ENCODE data around the gene KCNH5.

The KCNH5 gene

GRCh38 chr14:63045234-63045611, at the start of gene KCNH5:
KCNH5 (minus strand) TSS chr14:63045458; CDS start chr14:63045186, 272 bp downstream.
- no peak within 1 kb of the TSS for H3K27ac ChIP-seq
- peak within 1 kb of the TSS in 4 of 7 experiments; percentile 1 to 35 (median 22) for H3K4me3 ChIP-seq

DNA sequence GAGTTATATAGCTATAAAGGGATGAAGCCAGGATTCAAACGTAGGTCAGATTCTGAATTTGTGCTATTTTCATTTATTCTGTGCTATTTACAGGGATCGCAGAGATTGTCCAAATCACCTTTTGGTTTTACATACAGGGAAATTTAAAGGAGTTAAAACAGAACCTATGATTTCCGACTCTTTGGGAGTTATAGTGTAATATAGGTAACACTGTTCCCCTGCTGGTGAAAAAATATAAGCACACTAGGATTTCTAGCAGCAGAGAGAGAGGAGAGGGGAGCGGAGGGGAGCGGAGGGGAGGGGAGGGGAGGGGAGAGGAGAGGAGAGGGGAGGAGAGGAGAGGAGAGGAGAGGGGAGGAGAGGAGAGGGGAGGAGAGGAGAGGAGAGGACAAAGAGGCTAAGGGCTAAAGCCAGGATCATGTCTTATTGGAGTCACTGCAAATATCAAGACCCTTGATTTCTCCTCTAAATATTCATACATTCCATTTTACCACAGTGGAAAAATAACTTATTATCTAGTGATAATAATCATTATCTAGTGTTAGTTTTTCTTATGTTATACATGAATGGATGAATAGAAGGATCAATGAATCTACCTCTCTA, 46.2 kb upstream of the KCNH5 start:
- no peak overlapping the region for H3K4me3 ChIP-seq
- no peak overlapping the region for H3K27ac ChIP-seq

GRCh38 chr14:63088865-63089264, 43.6 kb upstream of the KCNH5 start:
- Histone ChIP-seq H3K4me3 (no peak overlapping the region), H3K27ac (no peak overlapping the region)

- Histone ChIP-seq H3K27ac (no peak overlapping the region), H3K4me3 (no peak overlapping the region)
These were observed 33.3 kb upstream of the KCNH5 start for GRCh38 chr14:63078569-63078968.

DNA sequence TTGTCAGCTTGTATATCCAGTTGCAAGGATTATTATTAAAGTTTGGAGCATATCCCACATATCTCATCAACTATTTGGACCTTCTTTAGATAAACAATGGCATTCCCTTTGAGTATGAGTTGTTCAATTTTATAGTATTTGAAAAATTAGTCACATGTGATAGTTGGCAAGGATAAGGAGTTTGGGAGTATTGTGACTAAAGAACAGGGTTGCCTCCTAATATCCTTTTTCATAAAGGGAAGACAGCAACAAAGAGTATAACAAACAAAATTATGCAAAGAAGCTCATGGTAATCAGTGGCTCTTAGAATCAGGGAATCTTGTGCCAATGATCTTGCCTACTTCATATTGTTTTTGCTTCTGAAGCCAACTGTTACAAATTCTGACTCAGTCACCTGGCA, 31.2 kb upstream of the KCNH5 start:
- no peak overlapping the region for H3K27ac ChIP-seq
- no peak overlapping the region for H3K4me3 ChIP-seq

DNA sequence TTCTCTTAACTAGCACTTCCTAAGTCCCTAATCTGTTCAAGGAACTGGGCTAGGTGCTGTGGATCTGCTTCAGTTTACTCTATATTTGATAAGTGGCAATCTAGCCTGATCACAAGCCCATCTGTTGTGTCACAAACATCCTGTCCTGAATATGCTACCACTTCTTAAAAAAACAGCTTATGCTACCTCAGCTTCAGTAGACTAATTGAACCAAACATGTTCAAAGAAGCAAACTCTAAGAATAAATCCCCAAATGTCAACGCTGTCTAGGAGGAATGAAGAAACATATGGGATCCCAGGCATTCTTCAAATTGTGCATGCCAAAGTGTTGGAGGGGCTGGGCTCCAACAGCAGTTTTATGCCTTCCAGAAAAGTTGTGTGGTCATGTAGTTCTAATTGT, 10.4 kb upstream of the KCNH5 start:
- H3K27ac ChIP-seq, result no peak overlapping the region
- H3K4me3 ChIP-seq, result no peak overlapping the region

- Histone ChIP-seq H3K4me3 (no peak overlapping the region), H3K27ac (no peak overlapping the region)
These were observed 6.7 kb upstream of the KCNH5 start for GRCh38 chr14:63051992-63052391.

GRCh38 chr14:63051301-63051700, 6.0 kb upstream of the KCNH5 start:
- Histone ChIP-seq H3K27ac (no peak overlapping the region), H3K4me3 (no peak overlapping the region)

GRCh38 chr14:63050694-63051093, 5.4 kb upstream of the KCNH5 start:
- Histone ChIP-seq H3K4me3 (no peak overlapping the region), H3K27ac (no peak overlapping the region)

DNA sequence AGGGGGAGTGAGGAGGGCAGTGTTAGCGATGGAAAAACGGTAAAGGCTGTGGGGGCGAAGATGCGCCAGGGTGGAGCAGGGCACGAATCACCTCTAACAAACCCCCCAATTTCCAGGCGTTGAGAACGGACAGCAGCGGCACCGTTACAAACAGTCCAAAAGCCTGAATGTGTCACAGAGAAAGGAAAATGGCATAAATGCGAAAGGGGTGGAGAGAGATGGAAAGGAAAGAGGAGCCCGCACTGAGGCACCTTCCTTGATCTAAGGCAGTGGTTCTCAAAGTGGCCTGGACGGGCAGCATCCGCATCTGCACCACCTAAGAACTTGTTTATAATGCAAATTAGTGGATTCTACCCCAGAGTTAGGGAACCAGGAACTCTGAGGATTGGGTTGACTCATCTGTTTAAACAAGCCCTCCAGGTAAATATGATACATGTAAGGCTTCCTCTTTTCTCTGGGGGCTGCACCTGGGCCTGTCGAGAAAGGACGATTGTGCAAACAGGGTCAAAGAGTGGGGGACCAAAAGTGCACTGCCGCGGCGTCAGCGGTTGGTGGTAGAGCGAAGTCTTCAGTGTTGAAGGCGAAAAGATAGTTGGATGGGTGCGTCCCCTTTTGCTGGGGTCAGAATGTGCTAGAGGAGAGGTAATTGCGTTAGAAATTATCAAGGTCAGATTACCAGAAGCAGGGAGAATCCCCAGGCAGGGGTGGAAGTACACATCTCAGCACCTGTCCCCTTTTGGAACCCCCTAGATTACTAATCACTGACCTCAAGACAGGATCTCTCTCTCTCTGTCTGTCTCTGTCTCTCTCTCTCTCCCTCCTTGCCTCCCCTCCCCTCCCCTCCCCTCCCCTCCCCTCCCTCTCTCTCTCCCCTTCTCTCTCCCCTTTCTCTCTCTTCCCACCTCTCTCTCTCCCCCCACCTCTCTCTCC, 1.3 kb upstream of the KCNH5 start:
- H3K4me3 ChIP-seq, result no peak overlapping the region

DNA sequence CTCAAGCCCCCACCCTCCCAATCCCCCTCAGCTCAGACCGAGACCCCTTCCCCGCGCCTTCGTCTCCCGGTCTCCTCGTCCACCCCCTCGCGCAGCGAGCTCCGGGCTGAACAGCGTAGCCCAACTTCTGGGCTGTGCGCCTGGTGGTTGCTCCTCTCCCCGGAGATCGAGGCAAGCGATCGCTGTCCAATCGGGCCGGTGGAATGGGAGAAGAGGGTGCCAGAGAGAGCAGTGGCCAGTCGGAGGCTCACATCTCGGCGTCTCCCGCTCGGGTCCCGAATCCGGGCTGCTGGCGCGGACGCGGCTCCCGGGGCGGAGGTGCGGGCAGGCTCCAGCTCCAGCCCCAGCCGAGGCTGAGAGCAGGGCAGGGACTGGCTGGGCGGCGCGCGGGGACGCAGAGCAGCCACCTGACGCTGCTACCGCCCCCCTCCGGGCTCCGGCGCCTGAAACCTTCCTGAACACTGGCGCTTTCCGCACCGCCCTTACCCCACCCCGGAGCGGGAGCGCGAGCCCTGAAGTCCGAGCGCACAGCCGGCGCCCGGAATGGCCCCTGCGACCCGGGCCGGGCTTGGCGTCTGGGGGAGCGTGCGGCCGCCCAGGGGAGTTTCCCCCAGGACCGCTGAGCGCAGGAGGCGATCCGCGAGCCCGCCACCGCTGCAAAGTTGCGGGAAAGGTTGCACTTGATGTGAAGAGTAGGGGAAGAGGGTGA, 508 bp upstream of the KCNH5 start:
- Histone ChIP-seq H3K4me3 (peak overlapping the region in 4 of 7 experiments; percentile 1 to 35 (median 22)), H3K27ac (no peak overlapping the region)

More for the DNA sequence above, 1.3 kb upstream of the KCNH5 start:
- no peak overlapping the region for H3K27ac ChIP-seq

GRCh38 chr14:63039866-63040265, 5.4 kb downstream of the KCNH5 start:
- Histone ChIP-seq H3K27ac (no peak overlapping the region), H3K4me3 (no peak overlapping the region)

DNA sequence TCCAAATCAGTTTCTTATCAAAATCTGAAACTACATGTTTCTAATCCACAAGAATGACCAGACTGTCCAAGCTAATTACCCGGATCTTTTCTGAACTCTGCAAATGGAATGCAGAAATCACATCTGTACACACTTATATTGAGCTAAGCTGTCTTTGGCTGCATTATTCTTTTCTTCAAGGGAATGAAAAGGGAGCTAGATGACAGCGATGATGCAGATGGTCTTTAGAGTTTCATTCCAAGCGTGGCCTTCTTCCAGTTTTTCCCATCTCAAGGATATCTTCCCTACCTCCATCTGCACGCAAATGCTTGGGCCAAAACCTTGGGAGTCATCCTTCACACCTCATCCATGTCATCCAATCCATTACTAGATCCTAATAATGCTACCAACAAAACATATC, 12.6 kb downstream of the KCNH5 start:
- Histone ChIP-seq H3K4me3 (no peak overlapping the region), H3K27ac (no peak overlapping the region)

DNA sequence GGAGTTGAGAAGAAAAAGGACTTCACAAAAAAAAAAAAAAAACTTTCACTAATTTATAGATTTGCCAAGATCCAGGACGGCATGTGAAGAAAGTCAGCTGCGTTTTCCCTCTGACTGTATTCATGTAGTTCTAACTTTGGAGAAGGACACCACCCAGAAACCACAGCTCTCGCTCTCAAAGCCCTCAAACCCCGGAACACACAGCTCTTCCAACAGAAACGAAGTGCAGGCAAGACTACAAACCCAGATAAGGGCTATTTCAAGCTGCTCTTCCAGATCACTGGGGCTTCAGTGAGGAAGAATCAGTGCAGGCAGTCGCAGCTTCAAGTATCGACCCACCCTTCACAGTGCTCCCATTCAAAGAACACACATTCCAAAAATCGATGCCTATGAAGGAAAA, 13.2 kb downstream of the KCNH5 start:
- no peak overlapping the region for H3K27ac ChIP-seq
- H3K4me3 ChIP-seq, result no peak overlapping the region

- Histone ChIP-seq H3K4me3 (no peak overlapping the region), H3K27ac (no peak overlapping the region)
These were observed 15.1 kb downstream of the KCNH5 start for GRCh38 chr14:63030113-63030512.

- no peak overlapping the region for H3K4me3 ChIP-seq
- no peak overlapping the region for H3K27ac ChIP-seq
These were observed 17.5 kb downstream of the KCNH5 start for GRCh38 chr14:63027719-63028118.

- no peak overlapping the region for H3K4me3 ChIP-seq
- H3K27ac ChIP-seq, result no peak overlapping the region
These were observed 18.8 kb downstream of the KCNH5 start for GRCh38 chr14:63026491-63026890.

DNA sequence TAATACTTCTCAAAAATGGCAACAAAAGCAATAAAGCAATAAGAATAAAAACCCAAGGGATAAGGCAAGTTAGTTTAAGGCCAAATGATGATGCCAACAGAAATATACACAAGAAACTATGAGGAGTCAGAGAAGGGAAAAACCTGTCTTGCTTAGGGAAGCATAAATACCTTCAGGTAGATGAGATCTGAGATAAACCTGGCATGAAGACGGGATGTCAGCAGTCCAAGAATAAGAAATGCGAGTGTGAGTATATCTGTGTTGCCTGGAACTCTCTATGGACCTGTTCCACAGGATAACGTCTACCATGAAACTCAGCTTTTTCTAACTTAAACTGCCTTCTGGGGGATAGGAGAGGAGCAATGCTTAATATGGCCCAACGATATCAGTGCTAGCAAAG, 30.6 kb downstream of the KCNH5 start:
- H3K27ac ChIP-seq, result peak overlapping the region in 1 of 21 experiments; percentile 2

DNA sequence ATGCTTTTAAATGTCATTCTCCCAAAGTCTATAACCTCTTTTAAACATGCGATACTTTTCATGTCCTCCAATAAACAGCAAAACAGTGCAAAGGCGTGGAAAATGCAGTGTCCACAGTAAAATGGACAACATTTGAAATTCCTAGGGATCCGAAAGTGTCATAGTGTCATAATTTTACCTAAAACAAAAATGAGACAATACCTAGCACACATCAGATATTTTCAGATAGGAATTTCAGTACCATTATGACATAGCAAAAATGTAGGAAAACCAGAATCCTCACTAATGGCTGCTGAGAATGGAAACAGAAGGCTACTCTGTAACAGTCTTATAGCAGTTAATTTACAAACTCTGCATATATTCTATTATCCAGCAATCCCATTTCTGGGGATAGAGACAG, 33.1 kb downstream of the KCNH5 start:
- no peak overlapping the region for H3K4me3 ChIP-seq
- no peak overlapping the region for H3K27ac ChIP-seq

More for the DNA sequence above, 30.6 kb downstream of the KCNH5 start:
- H3K4me3 ChIP-seq, result no peak overlapping the region

DNA sequence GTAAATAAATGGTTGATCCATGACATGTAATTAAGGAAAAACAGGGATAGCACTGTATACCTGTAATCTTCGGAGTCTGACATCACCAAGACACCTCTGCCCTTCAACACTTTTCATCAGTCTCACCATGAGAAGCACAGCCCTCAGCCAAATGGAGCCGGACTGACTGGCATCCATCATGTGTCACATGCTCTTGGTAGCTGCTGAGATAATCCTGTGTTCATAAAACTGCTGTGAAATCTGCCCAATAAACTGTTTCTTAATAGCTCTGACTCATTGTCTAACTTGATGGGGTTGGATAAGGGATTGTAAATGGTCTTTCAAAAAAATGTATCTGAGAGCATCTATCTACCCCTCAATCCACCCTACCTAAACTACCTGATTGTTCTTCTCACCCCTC, 33.6 kb downstream of the KCNH5 start:
- H3K4me3 ChIP-seq, result no peak overlapping the region
- H3K27ac ChIP-seq, result no peak overlapping the region

GRCh38 chr14:63009495-63009894, 35.8 kb downstream of the KCNH5 start:
- H3K4me3 ChIP-seq, result no peak overlapping the region
- no peak overlapping the region for H3K27ac ChIP-seq

All from skin epidermis (tissue), 12 donors.